Gastrocnemius medialis (tissue), 4 donors: ENCODE results near the gene RAB10. TPM values are rescaled to one million over a fixed set of nuclear protein-coding genes. Genes with fewer than 3 reads are reported as not detected.

ENCODE experiments used
- ATAC-seq, 2 donors: fragments of 150-250 bp; one replicate each; pipeline ENCODE4 v1.9.1; 2016
- DNase-seq, 2 donors: peaks; one replicate each; pipeline ENCODE4 v3.0.0-alpha.2; 2019
- H3K27ac ChIP-seq, 4 donors: fragments of 200-600 bp; sonication (generic); 1 replicate in 1 of 4; 2 replicates in 3 of 4; pipeline ENCODE4 v1.5.1; 2016 to 2018; ENCODE audit warnings: mild to moderate bottlenecking in 2 of 4, moderate library complexity in 1 of 4
- H3K27me3 ChIP-seq, 3 donors: fragments of 200-600 bp; sonication (generic) in 2 of 3; 1 replicate in 1 of 3; 2 replicates in 2 of 3; pipeline versions ENCODE4 v1.5.1 to v1.6.0; 2016 to 2019; ENCODE audit warnings: mild to moderate bottlenecking in 1 of 3, moderate library complexity in 1 of 3
- H3K36me3 ChIP-seq, 2 donors: fragments of 200-600 bp; sonication (generic) in 1 of 2; one replicate each; pipeline ENCODE4 v1.5.1; 2017 to 2018
- H3K4me1 ChIP-seq, 2 donors: fragments of 200-600 bp; sonication (generic) in 1 of 2; one replicate each; pipeline ENCODE4 v1.5.1; 2016 to 2017; ENCODE audit warnings: mild to moderate bottlenecking in 2 of 2
- H3K4me3 ChIP-seq, 4 donors: fragments of 200-600 bp; sonication (generic) in 3 of 4; 1 replicate in 1 of 4; 2 replicates in 3 of 4; pipeline ENCODE4 v1.5.1; 2016 to 2019; ENCODE audit warnings: mild to moderate bottlenecking in 2 of 4
- H3K9me3 ChIP-seq, 3 donors: fragments of 200-600 bp; sonication (generic) in 2 of 3; 1 replicate in 1 of 3; 2 replicates in 2 of 3; pipeline ENCODE4 v1.5.1; 2016 to 2019
- POLR2A ChIP-seq, 2 donors: fragments of 450-650 bp; IDR thresholded peaks; one replicate each; pipeline ENCODE4 v1.6.1; 2017; ENCODE audit warnings: antibody characterized with exemption in 2 of 2, mild to moderate bottlenecking in 2 of 2, moderate library complexity in 2 of 2
- in situ Hi-C, 4 donors: fragments of 200-750 bp; cut with MboI; loops; one replicate each; pipeline versions ENCODE4 v1.15.0 to v1.8.0; 2017; ENCODE audit warnings: low sequenced_read_pairs in 4 of 4
- intact Hi-C: fragments of 100-400 bp; cut with DNase I; formaldehyde crosslinking; loops from one replicate; pipeline ENCODE4 v1.15.1; 2023; ENCODE audit warnings: low total_unique reads
- total RNA-seq, 4 donors: library from RNA; depleted of rRNA; stranded (reverse); fragments of >200 nt; gene quantifications; one replicate each; pipeline versions ENCODE4 v1.1.0 to v1.2.3, GENCODE V29; 2016
- TF ChIP-seq, protein P1 (sequence below), 5 experiments: fragments of 450-650 bp in 3 of 5; fragments of 200-600 bp in 2 of 5; sonication (generic) in 2 of 5; IDR thresholded peaks in 4 of 5; conservative IDR thresholded peaks in 1 of 5; 1 replicate in 4 of 5; 2 replicates in 1 of 5; pipeline ENCODE4 v1.5.1; 2016 to 2019; ENCODE audit warnings: antibody characterized with exemption in 5 of 5, mild to moderate bottlenecking in 3 of 5, moderate library complexity in 3 of 5

Gene RAB10
- total RNA-seq, 4 donors from 2014 or later = 138 to 234 (median 168) TPM

DNA sequence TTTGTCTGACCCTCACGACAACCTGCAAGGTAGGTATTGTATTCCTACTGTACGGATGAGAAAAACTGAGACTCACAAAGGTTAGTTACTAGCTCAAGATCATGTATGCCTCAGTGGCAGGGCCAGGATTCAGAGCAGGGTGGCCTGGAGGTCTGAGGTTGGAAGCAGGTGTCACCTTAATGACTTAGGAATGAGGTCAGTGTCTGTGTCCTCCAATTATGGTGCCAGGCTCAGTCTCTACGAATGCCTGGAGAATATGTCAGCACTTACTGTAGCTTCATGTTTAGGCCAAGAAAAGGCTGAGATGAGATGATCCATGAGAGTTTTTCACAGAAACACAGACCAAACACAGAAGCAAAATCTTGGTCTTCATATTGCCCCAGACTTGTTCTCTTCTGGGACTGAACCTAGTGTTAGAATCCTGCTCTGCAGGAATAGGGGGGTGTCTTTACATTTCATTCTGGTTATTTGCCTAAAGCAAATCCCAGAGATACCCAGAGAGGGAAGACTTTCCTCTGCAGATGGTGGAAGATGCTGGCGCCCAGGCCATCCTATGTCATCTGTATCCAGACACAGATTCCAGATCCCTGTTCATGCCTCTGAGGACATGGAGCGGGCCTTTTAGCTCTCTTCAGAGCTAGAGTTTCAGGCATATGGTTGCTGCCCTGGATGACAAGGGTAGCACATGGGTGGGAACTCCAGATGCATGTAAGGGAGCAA lies 16.3 kb upstream of the RAB10 start:
- Histone ChIP-seq H3K36me3 (no peaks in the 10 kb centered on the region), H3K9me3 (no peaks in the 10 kb centered on the region), H3K27ac (peak overlapping the region; percentile 74 to 95 (median 90)), H3K27me3 (no peaks in the 10 kb centered on the region), H3K4me1 (peaks cover 16 to 27% of the 10 kb centered on the region in 2 donors), H3K4me3 (no peak overlapping the region)
- DNase-seq = no peak
- in situ Hi-C loops (no loop called here), intact Hi-C loops (no loop called here)
- TF ChIP-seq, protein P1, sequence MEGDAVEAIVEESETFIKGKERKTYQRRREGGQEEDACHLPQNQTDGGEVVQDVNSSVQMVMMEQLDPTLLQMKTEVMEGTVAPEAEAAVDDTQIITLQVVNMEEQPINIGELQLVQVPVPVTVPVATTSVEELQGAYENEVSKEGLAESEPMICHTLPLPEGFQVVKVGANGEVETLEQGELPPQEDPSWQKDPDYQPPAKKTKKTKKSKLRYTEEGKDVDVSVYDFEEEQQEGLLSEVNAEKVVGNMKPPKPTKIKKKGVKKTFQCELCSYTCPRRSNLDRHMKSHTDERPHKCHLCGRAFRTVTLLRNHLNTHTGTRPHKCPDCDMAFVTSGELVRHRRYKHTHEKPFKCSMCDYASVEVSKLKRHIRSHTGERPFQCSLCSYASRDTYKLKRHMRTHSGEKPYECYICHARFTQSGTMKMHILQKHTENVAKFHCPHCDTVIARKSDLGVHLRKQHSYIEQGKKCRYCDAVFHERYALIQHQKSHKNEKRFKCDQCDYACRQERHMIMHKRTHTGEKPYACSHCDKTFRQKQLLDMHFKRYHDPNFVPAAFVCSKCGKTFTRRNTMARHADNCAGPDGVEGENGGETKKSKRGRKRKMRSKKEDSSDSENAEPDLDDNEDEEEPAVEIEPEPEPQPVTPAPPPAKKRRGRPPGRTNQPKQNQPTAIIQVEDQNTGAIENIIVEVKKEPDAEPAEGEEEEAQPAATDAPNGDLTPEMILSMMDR (IDR thresholded peaks at IDR 0.05 in 4 of 5, conservative IDR thresholded peaks at IDR 0.05 in 1 of 5) = no peak
- TF ChIP-seq POLR2A (IDR thresholded peaks at IDR 0.05) = no peak
- ATAC-seq = peak; percentile 2 to 55

DNA sequence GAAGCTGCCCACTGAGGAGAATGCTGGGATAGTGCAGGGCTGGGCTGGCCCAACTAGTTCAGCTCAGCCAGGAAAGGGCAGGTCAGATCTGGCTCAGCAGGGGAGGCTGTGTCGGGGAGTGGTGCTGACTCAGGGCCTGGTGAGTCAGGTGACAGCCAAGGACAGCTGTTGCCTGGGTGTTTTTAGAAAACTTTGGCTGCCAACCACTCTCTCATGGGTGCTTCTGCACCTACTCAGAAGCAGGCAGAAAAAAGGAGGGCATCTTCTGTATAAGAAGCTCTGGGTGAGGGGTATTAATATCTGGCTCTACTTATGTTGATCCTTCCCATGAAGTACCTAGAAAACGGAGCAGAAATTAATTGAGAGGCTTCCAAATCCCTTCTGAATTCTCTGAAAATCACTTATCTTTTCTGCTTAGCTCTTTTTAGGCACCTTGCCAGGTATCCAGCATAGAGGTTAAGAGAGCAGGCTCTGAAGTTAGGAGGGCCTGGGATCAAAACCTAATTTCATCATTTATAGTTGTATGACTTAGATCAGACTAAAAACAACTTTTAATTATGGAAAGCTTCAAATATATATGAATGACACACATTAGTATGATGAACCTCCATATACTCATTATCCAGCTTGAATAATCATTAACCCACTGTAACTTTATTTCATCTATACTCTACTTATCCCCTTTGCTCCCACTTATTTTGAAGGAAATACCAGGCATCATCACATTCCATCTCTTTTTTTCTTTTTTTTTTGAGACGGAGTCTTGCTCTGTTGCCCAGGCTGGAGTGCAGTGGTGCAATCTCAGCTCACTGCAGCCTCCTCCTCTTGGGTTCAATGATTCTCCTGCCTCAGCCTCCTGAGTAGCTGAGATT lies 15.5 kb upstream of the RAB10 start:
- peak; percentile 98 to 99 for ATAC-seq
- Histone ChIP-seq H3K4me3 (no peak overlapping the region), H3K27me3 (no peaks in the 10 kb centered on the region), H3K36me3 (no peaks in the 10 kb centered on the region), H3K4me1 (peaks cover 11 to 22% of the 10 kb centered on the region in 2 donors), H3K27ac (peak overlapping the region; percentile 74 to 95 (median 90)), H3K9me3 (no peaks in the 10 kb centered on the region)
- in situ Hi-C loops = no loop called here
- intact Hi-C loops = no loop called here
- TF ChIP-seq, protein P1 (IDR thresholded peaks at IDR 0.05 in 4 of 5, conservative IDR thresholded peaks at IDR 0.05 in 1 of 5) = no peak
- no peak for TF ChIP-seq POLR2A (IDR thresholded peaks at IDR 0.05)
- peak; percentile 92 to 94 for DNase-seq

DNA sequence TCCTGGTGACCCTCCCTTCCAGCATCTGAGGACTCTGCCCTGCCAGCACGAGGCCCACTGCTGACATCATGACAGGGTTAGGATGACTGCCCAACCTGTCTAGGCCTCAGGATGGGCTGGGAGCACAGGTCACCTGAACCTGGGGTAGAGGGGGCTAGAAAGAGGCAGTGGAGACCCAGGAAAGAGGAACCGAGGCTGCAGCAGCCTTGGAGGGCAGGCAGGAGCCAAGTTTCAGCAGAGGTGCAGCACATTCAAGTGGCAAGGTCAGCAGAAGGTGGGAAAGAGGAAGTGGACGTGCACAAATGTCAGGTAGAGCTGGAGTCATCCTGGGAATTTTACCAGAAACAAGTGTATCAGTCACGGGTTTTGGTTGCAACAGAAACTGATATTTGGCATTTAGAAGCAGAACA lies 13.6 kb upstream of the RAB10 start:
- DNase-seq (no peak), ATAC-seq (no peak)
- peak overlapping the region in 3 of 4 donors; percentile 89 to 95 (median 90) for H3K27ac ChIP-seq
- H3K4me3 ChIP-seq = no peak overlapping the region
- no peaks in the 10 kb centered on the region for H3K9me3 ChIP-seq
- H3K27me3 ChIP-seq = no peaks in the 10 kb centered on the region
- H3K36me3 ChIP-seq = no peaks in the 10 kb centered on the region
- in situ Hi-C loops (no loop called here), intact Hi-C loops (no loop called here)
- H3K4me1 ChIP-seq = peaks cover 11 to 22% of the 10 kb centered on the region in 2 donors
- TF ChIP-seq, protein P1 (IDR thresholded peaks at IDR 0.05 in 4 of 5, conservative IDR thresholded peaks at IDR 0.05 in 1 of 5) = no peak
- no peak for TF ChIP-seq POLR2A (IDR thresholded peaks at IDR 0.05)

DNA sequence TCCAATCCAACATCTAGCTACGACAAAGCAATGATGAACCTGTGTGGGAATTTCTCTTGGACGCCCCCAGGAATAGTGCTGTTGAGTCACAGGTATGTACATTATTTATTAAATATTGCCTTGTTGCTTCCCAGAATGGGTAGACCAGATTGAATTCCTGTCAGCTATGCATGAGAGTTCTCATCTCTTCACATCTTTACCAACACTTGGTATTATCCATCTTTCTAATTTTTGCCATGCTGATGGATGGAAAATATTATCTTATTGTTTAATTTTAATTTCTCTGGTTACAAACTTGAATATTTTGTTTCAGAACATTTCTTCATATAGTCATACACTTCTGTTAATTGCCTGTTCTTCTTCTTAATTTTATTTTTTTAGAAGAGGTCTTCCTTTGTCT lies 9.6 kb upstream of the RAB10 start:
- H3K27me3 ChIP-seq = no peaks in the 10 kb centered on the region

More for the DNA sequence above, 9.6 kb upstream of the RAB10 start:
- Histone ChIP-seq H3K4me1 (no peaks in the 10 kb centered on the region), H3K9me3 (no peaks in the 10 kb centered on the region), H3K36me3 (no peaks in the 10 kb centered on the region), H3K4me3 (no peak overlapping the region), H3K27ac (no peak overlapping the region)
- TF ChIP-seq, protein P1 (IDR thresholded peaks at IDR 0.05 in 4 of 5, conservative IDR thresholded peaks at IDR 0.05 in 1 of 5) = no peak
- TF ChIP-seq POLR2A (IDR thresholded peaks at IDR 0.05) = no peak
- DNase-seq = no peak
- in situ Hi-C loops (no loop called here), intact Hi-C loops (no loop called here)
- ATAC-seq = no peak
